GM21423 (cell line): ENCODE measurements around the gene MAN1C1.
A peak's percentile ranks its signal among the peaks of the same experiment; 100 is the strongest.

Experiments used
- ATAC-seq: cut with Tn5 transposase; IDR thresholded peaks from one replicate; pipeline ENCODE4 v1.9.1; 2021; ENCODE audit warnings: mild to moderate bottlenecking, moderate library complexity; ENCODE audit not compliant: unreplicated experiment

Gene MAN1C1

GRCh38 chr1:25612421-25612820, 4.2 kb upstream of the MAN1C1 start:
- ATAC-seq: no peak

- no peak for ATAC-seq
Observed at GRCh38 chr1:25613091-25613490, 3.5 kb upstream of the MAN1C1 start.

DNA sequence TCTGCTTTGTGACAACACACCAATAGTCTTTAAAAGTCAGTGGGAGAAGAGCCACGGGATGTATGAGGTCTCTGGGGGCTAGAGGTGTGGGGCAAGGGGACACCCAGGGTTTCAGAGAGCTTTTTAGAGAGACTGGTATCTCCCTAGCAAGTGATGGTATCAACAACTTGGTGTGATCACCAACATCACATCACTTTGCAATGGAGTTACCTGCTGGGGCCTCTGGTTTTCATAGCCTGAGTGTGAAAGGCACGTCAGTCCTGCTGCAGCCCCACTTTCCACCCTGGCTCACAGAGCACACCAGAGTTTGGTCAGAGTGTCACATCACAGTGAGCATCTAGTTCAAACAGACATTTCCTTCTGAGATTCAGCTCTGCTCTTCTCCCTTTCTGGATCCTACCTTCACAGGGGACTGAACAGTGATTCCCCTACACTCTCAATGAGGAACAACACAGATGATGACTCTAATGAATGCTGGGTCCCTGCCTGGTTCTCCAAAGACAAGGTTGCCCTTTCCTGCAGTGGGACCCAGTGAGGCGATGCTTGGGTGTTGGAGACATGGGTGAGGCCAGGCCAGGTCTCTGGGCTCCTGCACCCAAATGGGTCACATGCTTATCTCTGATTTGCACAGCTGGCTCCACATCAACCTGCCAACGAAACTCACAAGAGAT, 2.0 kb upstream of the MAN1C1 start:
- ATAC-seq: no peak

- ATAC-seq: no peak
Observed at GRCh38 chr1:25615172-25615541, 1.4 kb upstream of the MAN1C1 start.

- ATAC-seq: peak; percentile 2
Observed at GRCh38 chr1:25615563-25616094, 962 bp upstream of the MAN1C1 start.

GRCh38 chr1:25616987-25617624, 515 bp downstream of the MAN1C1 start:
- ATAC-seq: no peak

DNA sequence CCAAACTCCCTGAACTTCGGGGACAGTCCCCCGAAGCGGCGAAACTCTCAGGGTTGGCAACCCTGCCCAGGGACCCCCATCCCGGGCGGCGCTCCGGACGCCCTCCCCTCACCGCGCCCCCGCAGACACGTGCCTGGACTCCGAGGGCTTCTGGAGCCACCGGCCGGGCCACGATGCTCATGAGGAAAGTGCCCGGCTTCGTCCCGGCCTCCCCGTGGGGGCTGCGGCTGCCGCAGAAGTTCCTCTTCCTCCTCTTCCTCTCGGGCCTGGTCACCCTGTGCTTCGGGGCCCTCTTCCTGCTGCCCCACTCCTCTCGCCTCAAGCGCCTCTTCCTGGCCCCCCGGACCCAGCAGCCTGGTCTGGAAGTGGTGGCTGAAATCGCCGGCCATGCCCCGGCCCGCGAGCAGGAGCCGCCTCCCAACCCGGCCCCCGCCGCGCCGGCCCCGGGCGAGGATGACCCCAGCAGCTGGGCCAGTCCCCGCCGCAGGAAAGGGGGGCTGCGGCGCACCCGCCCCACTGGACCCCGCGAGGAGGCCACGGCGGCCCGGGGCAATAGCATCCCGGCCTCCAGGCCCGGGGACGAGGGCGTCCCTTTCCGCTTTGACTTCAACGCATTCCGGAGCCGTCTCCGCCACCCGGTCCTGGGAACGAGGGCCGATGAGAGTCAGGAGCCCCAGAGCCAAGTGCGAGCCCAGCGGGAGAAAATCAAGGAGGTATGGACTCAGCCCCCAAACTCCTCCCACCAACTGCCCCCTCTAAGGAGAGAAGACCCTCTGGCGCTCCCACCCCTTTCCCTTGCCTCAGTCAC, 1.2 kb downstream of the MAN1C1 start:
- ATAC-seq: no peak

DNA sequence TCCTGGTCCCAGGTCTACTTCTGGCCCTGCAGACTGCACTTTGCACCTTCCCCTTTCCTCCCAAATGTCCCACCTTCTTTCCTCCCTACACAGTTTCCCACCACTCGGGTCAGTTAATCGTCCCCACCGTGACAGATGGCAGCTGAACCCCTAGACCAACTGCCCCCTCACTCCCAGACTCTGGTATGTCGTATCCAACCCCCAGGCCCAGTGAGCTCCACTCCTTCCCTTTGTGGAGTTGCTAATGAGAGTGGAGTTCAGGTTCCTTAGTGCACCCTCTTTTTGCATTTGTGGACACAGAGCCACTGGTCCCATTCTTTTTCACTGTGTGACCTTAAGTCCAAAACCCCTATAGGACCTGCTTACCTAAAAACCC, 1.8 kb downstream of the MAN1C1 start:
- no peak for ATAC-seq

- no peak for ATAC-seq
Observed at GRCh38 chr1:25619101-25619890, 2.7 kb downstream of the MAN1C1 start.

DNA sequence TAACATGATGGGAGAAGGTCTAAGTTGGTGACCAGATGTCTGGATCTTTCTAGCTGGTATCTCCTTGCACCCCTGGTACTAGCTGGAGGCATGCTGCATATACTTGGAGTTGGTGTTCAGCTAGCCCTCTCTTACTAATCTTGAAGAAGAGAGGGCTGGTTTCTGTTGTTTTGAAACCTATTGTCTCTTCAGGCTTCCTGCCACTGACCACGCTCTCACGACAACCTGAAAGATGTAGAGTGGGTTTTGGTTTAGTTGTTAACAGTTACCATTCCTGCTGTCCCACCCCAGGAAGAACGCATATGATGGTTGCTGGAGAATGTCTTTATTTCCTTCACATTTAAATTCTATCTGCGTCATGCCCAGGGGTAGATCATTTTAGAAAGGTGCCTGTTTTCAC, 3.6 kb downstream of the MAN1C1 start:
- no peak for ATAC-seq

DNA sequence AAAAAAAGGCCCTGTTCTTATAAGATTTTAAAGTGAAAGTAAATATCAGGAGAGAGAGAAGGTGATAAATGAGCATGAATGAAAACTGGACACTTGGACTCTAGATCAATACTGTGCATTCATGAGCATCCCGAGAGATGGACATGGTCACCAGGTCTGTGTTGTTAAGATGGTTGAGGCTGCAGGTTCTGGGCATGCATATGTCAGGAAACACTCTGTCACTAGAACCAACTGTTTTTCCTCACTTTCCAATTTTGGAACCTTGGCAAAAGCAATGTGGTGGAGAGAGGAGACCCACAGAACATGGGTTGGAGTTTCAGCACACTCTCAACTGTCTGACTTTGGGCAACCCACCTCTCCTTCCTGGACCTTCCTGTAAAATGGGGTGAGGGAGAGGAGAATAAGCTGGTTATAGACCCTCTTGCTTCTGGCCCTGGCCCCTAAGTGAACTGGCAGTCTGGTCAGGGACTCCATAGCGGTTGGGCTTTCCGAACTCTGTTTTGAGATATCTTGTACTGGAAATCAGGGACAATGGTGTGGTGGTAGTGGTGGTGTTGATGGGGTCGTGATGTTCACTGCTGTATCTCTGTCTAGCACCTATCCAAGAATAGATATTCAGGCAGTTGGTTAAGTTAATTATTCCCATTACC, 4.2 kb downstream of the MAN1C1 start:
- ATAC-seq: no peak

- no peak for ATAC-seq
Observed at GRCh38 chr1:25621876-25622275, 5.3 kb downstream of the MAN1C1 start.

DNA sequence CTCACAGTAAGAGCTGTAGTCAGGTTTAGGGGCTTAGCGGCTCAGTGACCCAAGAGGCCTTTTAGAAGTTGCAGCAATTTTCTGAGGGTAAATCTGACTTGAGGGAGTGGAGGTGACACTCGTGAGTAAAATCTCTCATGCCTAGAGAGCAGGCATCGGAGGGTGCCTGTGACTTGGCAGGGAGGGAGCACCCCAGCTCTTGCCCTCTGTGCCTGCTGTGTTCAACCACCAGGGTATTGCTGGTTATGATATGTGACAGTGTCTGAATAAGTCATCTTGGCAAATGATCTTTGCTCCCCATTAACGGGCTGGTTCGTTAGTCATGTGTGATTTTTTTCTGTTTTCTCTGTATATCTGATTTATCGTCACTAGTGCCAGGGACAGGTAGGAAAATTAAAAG, 5.9 kb downstream of the MAN1C1 start:
- no peak for ATAC-seq

DNA sequence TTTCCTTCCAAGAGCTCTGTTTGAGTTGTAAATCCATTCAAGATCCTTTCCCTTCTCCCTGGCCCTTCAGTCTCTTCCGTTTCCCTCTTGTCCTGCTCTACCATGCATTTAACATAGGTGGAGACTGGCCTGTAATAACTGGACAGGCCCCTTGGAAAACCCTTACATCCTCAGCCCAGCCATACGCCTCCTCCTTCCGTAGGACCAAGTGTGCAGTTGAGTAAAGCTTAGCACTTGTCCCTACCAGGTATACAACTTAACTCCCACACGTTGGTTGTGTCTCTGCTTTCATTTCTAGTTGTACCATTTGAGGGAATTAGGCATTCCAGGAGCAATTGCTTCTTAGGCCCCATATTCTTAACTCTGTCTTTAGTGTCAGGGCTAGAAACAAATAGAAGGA, 6.4 kb downstream of the MAN1C1 start:
- ATAC-seq: no peak

DNA sequence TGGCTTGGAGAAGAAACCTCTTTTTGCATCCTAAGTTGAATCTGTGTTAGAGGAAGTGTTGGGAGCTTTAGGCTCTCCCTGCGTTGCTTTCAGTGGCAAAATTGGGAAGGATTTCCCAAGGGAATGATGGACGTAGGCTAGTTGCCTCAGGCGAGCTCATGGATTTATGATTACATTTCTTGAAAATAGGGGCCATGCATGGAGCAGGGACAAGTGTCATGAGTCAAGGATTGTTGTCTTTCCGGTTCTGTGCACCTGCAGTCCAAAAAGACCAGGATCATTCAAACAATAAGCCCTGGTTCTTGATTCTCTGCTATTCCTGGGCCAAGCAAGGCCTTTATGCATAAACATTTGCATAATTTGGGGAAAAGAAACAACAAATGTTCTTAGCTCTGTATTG, 7.1 kb downstream of the MAN1C1 start:
- ATAC-seq: no peak

DNA sequence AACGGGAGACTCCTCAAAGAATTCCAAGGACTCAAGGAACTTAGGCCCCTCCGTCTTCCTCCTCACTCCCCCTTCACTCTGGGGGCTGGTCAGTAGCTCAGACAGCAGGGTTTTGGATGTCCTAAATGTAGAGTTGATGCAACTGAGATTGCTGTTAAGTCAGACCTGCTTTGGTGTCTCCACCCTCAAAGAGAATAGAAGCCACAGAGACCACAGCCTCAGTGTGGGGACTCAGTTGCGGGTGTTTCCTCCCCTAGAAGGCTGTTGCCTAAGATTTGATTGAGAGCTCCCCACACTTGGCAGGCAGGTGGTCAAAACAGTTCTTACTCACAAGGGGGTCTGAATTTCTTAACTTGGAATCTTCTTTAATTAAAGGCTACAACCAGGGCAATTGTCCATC, 7.6 kb downstream of the MAN1C1 start:
- ATAC-seq: no peak

DNA sequence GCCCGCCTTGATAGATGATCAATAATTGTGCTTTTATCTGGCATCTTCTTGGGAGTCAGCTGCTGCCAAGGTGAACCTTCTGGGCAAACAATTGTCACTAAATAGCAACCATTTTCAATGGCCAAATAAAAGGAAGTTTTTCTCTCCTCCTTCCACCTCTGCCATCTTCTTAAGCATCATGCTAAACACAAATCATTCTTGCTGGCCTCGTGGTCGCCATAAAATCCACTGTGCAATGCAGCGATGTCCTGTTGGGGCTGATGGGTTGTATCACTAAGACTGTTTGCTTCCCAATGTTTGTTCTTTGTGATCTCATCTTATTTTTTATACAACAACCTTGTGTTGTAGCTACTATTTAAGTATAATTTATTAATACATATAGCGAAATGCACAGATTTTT, 8.0 kb downstream of the MAN1C1 start:
- no peak for ATAC-seq

DNA sequence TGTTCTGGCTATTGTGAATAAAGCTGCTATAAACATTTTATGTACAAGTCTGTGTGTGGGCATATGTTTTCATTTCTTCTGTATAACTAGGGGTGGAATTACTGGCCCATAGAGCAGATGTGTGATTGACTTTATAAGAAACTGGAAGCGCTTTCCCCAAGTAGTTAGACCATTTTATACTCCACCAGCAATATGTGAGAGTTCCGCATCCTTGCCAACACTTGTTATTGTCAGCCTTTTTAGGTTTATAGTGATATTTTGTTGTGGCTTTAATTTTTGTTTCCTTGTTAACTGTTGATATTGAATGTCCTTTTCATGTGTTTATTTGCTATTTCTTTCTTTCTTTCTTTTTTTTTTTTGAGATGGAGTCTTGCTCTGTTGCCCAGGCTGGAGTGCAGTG, 9.4 kb downstream of the MAN1C1 start:
- no peak for ATAC-seq

GRCh38 chr1:25628741-25629421, 12.3 kb downstream of the MAN1C1 start:
- ATAC-seq: no peak

GRCh38 chr1:25629836-25630235, 13.2 kb downstream of the MAN1C1 start:
- no peak for ATAC-seq
